Keratinocyte (primary cell): ENCODE measurements around the gene APC.

Experiments
- CTCF ChIP-seq, 3 experiments: IDR thresholded peaks in 1 of 3; conservative IDR thresholded peaks in 1 of 3; optimal IDR thresholded peaks in 1 of 3; 2 replicates in 2 of 3; 3 replicates in 1 of 3; pipeline versions ENCODE3 to v1.5.1; 2011; ENCODE audit warnings: low read length in 3 of 3, mild to moderate bottlenecking in 3 of 3, moderate library complexity in 2 of 3, control low read depth in 1 of 3, inconsistent platforms in 1 of 3; ENCODE audit not compliant: insufficient read depth in 2 of 3; ENCODE audit errors: extremely low read depth in 1 of 3
- EZH2 ChIP-seq: IDR thresholded peaks from one replicate; pipeline ENCODE4 v1.6.1; 2012; ENCODE audit warnings: inconsistent platforms, mild to moderate bottlenecking, low read length, moderate library complexity

GRCh38 chr5:112863549-112863948 is 125.9 kb downstream of the APC start:
- TF ChIP-seq CTCF (optimal IDR thresholded peaks at IDR 0.05 in 1 of 3, IDR thresholded peaks at IDR 0.05 in 1 of 3, conservative IDR thresholded peaks at IDR 0.05 in 1 of 3; ENCODE audit: extremely low read depth in 1 of 3, insufficient read depth in 2 of 3, low read length in 3 of 3) (no peak), EZH2 (no peak)
